ENCODE results near the gene CENPM. TPM values are rescaled to one million over a fixed set of nuclear protein-coding genes. Genes with fewer than 3 reads are reported as not detected.

CENPM gene
- total and polyA plus RNA-seq, 2 donors (not counting 3 experiments of a cell fraction or from before 2014, with no cell fraction given) = 34.5 to 37.4 TPM

GRCh38 chr22:41905411-41906202, 41.3 kb downstream of the CENPM start:
- ChIA-PET POLR2A (interaction anchor here (0.6 kb wide), 1 partner anchor 26 kb away, joined by 3 read pairs; no protein-coding TSS in a partner anchor), CTCF (interaction anchor here (0.6 kb wide), 1 partner anchor 35 kb away, joined by 3 read pairs; no protein-coding TSS in a partner anchor)
- Histone ChIP-seq H3K79me2 (ENCODE audit: control insufficient read depth, insufficient read depth, low read length) (no peaks in the 10 kb centered on the region), H3K9ac (replicated peaks; ENCODE audit: extremely low read depth, insufficient read depth, low read length) (no peak overlapping the region), H3K27me3 (ENCODE audit: control insufficient read depth in 2 of 2, insufficient read depth in 2 of 2, low read length in 2 of 2) (peaks cover under 1 to 12% of the 10 kb centered on the region in 2 experiments), H3K4me3 (replicated peaks in 1 of 3; ENCODE audit: insufficient read depth in 1 of 3, low read depth in 1 of 3, low read length in 3 of 3) (no peak overlapping the region), H3K36me3 (ENCODE audit: control insufficient read depth in 2 of 2, extremely low read depth in 1 of 2, insufficient read depth in 2 of 2, low read length in 2 of 2) (peaks cover 7 to 28% of the 10 kb centered on the region in 2 experiments), H3K9me3 (replicated peaks; ENCODE audit: control insufficient read depth, insufficient read depth, low read length) (no peaks in the 10 kb centered on the region), H3K4me2 (ENCODE audit: insufficient read depth, low read length) (no peak overlapping the region), H4K20me1 (replicated peaks; ENCODE audit: control insufficient read depth, extremely low read depth, insufficient read depth, low read length) (no peaks in the 10 kb centered on the region), H3K27ac (ENCODE audit: insufficient read depth, low read depth, low read length) (no peak overlapping the region), H3K4me1 (ENCODE audit: control insufficient read depth, extremely low read depth, insufficient read depth, low read length) (peaks cover 5% of the 10 kb centered on the region), H3K9me1 (replicated peaks; ENCODE audit: control insufficient read depth, extremely low read depth, insufficient read depth, low read length) (no peaks in the 10 kb centered on the region), H2AFZ (ENCODE audit: low read depth, low read length) (no peak overlapping the region)
- dilution Hi-C loops (cut with MboI; ENCODE audit: extremely low pct_ligation_motif_present, low sequenced_read_pairs) (no loop called here), intact Hi-C loops (cut with micrococcal nuclease) (no loop called here)
- DNase-seq (ENCODE audit: low read depth, low spot score) (no peak), FAIRE-seq (no peak)
- TF ChIP-seq FOS (IDR thresholded peaks at IDR 0.05; ENCODE audit: borderline replicate concordance, insufficient read depth, low read length) = no peak
- no peak for TF ChIP-seq JUN (IDR thresholded peaks at IDR 0.05; ENCODE audit: borderline replicate concordance, insufficient read depth, insufficient read length, low read depth)
- TF ChIP-seq, protein P1, sequence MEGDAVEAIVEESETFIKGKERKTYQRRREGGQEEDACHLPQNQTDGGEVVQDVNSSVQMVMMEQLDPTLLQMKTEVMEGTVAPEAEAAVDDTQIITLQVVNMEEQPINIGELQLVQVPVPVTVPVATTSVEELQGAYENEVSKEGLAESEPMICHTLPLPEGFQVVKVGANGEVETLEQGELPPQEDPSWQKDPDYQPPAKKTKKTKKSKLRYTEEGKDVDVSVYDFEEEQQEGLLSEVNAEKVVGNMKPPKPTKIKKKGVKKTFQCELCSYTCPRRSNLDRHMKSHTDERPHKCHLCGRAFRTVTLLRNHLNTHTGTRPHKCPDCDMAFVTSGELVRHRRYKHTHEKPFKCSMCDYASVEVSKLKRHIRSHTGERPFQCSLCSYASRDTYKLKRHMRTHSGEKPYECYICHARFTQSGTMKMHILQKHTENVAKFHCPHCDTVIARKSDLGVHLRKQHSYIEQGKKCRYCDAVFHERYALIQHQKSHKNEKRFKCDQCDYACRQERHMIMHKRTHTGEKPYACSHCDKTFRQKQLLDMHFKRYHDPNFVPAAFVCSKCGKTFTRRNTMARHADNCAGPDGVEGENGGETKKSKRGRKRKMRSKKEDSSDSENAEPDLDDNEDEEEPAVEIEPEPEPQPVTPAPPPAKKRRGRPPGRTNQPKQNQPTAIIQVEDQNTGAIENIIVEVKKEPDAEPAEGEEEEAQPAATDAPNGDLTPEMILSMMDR (IDR thresholded peaks at IDR 0.05; ENCODE audit: extremely low read depth in 1 of 2, insufficient read depth in 1 of 2, low read depth in 1 of 2, low read length in 2 of 2) = no peak
- TF ChIP-seq, protein P2, sequence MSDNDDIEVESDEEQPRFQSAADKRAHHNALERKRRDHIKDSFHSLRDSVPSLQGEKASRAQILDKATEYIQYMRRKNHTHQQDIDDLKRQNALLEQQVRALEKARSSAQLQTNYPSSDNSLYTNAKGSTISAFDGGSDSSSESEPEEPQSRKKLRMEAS (IDR thresholded peaks at IDR 0.05; ENCODE audit: insufficient read depth, insufficient read length) = no peak
- no peak for TF ChIP-seq GATA2 (IDR thresholded peaks at IDR 0.05; ENCODE audit: insufficient read depth, insufficient read length, low read depth, low read length)
- no peak for TF ChIP-seq POLR2AphosphoS5 (IDR thresholded peaks at IDR 0.05; ENCODE audit: insufficient read depth, low read depth, low read length)
- TF ChIP-seq MYC (IDR thresholded peaks at IDR 0.05; ENCODE audit: low read depth, low read length) = no peak
- TF ChIP-seq POLR2A (IDR thresholded peaks at IDR 0.05; ENCODE audit: low read depth, low read length) = no peak
- no peak for TF ChIP-seq EZH2 (IDR thresholded peaks at IDR 0.05; ENCODE audit: borderline replicate concordance, low read depth, low read length, severe bottlenecking)
- BruUV-seq (replicated peaks) = no TSS peak
